ENCODE results near the gene HDC. TPM values are rescaled to one million over a fixed set of nuclear protein-coding genes. Genes with fewer than 3 reads are reported as not detected.

The HDC gene
- total RNA-seq, 1 donor from 2014 or later: not detected

GRCh38 chr15:50250760-50251394 lies 14.6 kb downstream of the HDC start:
- Mint-ChIP-seq H3K36me3 (ENCODE audit: unreplicated experiment) (no peaks in the 10 kb centered on the region), H3K27ac (ENCODE audit: unreplicated experiment) (no peak overlapping the region), H3K9me3 (ENCODE audit: unreplicated experiment) (no peaks in the 10 kb centered on the region), H3K27me3 (ENCODE audit: unreplicated experiment) (peaks cover 7% of the 10 kb centered on the region), H3K4me1 (ENCODE audit: unreplicated experiment) (no peaks in the 10 kb centered on the region), H3K4me3 (ENCODE audit: unreplicated experiment) (no peak overlapping the region)
- DNase-seq (ENCODE audit: extremely low spot score, unreplicated experiment): peak; percentile 15
- TF ChIP-seq CTCF (IDR thresholded peaks at IDR 0.05): no peak

GRCh38 chr15:50249704-50250103 lies 15.8 kb downstream of the HDC start:
- DNase-seq (ENCODE audit: extremely low spot score, unreplicated experiment): peak; percentile 34
- Mint-ChIP-seq H3K9me3 (ENCODE audit: unreplicated experiment) (no peaks in the 10 kb centered on the region), H3K36me3 (ENCODE audit: unreplicated experiment) (no peaks in the 10 kb centered on the region), H3K4me1 (ENCODE audit: unreplicated experiment) (no peaks in the 10 kb centered on the region), H3K4me3 (ENCODE audit: unreplicated experiment) (no peak overlapping the region), H3K27ac (ENCODE audit: unreplicated experiment) (no peak overlapping the region), H3K27me3 (ENCODE audit: unreplicated experiment) (peaks cover 7% of the 10 kb centered on the region)
- no peak for TF ChIP-seq CTCF (IDR thresholded peaks at IDR 0.05)

DNA sequence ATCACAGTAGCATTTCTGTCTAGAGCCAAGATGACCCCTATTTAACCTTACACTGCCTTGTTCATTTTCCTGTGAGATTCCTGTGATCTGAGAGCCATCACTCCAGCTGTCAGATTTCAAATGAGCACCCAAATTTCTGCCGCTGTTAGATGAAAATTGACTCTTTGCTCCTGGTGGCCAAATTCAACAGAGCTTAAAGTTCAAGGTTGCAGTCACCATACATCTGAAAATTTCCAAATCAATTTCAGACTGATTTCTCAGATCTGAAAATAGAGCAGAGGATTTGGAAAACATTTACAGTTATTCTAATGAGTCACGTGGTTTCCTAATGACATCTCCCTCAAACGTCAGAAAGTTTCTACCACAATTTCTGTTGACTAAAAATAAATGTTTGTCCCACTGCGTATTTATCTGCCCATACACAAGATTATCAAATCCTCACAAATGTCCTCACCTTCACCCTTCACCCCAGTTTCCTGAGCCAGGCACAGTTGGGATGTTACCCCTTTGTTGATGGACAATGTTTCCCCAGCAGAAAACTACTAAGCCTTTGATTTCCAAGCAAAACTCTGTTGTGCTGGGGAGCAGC lies 16.4 kb downstream of the HDC start:
- Mint-ChIP-seq H3K9me3 (ENCODE audit: unreplicated experiment) (no peaks in the 10 kb centered on the region), H3K4me3 (ENCODE audit: unreplicated experiment) (no peak overlapping the region), H3K36me3 (ENCODE audit: unreplicated experiment) (no peaks in the 10 kb centered on the region), H3K27ac (ENCODE audit: unreplicated experiment) (no peak overlapping the region), H3K27me3 (ENCODE audit: unreplicated experiment) (peaks cover 7% of the 10 kb centered on the region), H3K4me1 (ENCODE audit: unreplicated experiment) (no peaks in the 10 kb centered on the region)
- DNase-seq (ENCODE audit: extremely low spot score, unreplicated experiment): no peak
- TF ChIP-seq CTCF (IDR thresholded peaks at IDR 0.05): no peak

DNA sequence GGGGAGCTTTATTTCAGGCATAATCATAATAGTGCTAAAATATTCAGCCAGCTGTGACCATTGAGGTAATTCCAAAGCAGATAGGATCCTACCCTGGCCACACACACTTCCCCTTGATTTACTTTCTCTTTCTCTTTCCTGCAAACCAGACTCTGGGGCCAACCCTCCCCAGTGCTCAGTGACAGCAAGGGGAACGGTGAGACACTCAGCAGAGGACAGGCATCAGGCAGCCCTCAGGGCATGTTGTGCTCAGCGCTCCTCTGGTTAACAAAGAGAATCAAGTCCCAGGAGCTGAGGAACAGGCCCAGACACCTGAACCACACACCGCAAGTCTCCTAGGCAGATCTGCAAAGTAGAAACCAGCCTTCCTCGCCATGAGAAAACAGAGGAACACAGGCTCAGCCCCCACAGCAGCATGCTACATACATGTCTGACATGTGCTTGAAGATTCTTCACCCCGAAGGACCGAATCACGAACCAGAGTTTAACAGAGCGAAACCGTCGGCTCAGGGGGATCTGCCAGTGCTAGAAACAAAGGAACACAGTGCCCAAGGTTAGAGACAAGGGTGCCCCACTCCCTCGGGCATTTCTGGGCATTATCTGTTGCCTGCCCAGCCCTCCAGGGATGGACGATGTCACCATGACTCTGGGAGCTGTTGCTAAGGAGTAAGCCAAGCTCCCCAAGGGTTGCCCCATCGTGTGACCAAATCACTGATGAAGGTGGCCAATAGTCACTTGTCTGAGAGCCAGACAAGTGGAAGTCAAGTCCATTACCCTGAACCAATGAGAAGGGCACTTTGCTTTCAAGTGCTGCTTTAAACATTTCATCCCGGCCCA lies 17.5 kb downstream of the HDC start:
- TF ChIP-seq CTCF (IDR thresholded peaks at IDR 0.05): no peak
- Mint-ChIP-seq H3K4me3 (ENCODE audit: unreplicated experiment) (no peak overlapping the region), H3K27ac (ENCODE audit: unreplicated experiment) (no peak overlapping the region), H3K27me3 (ENCODE audit: unreplicated experiment) (peaks cover 7% of the 10 kb centered on the region), H3K36me3 (ENCODE audit: unreplicated experiment) (no peaks in the 10 kb centered on the region), H3K4me1 (ENCODE audit: unreplicated experiment) (no peaks in the 10 kb centered on the region), H3K9me3 (ENCODE audit: unreplicated experiment) (no peaks in the 10 kb centered on the region)
- DNase-seq (ENCODE audit: extremely low spot score, unreplicated experiment): no peak

- H3K36me3 Mint-ChIP-seq (ENCODE audit: unreplicated experiment): no peaks in the 10 kb centered on the region
- H3K27ac Mint-ChIP-seq (ENCODE audit: unreplicated experiment): no peak overlapping the region
- H3K4me1 Mint-ChIP-seq (ENCODE audit: unreplicated experiment): no peaks in the 10 kb centered on the region
- H3K27me3 Mint-ChIP-seq (ENCODE audit: unreplicated experiment): peaks cover 7% of the 10 kb centered on the region
- no peak overlapping the region for H3K4me3 Mint-ChIP-seq (ENCODE audit: unreplicated experiment)
- TF ChIP-seq CTCF (IDR thresholded peaks at IDR 0.05): no peak
- H3K9me3 Mint-ChIP-seq (ENCODE audit: unreplicated experiment): no peaks in the 10 kb centered on the region
- no peak for DNase-seq (ENCODE audit: extremely low spot score, unreplicated experiment)
Measured at GRCh38 chr15:50246631-50247030, 18.9 kb downstream of the HDC start.

Measured in osteocyte (in vitro differentiated cells).